GM19463 (cell line): ENCODE data around the gene MRPL53.
"Not testable (repeated sequence)": the region's sequence is repeated elsewhere in the genome, so short reads cannot be mapped to it uniquely, and the experiment has no call there.

Source experiments
- ATAC-seq: cut with Tn5 transposase; IDR thresholded peaks from one replicate; pipeline ENCODE4 v1.9.1; 2021; ENCODE audit warnings: mild to moderate bottlenecking, moderate library complexity; ENCODE audit not compliant: unreplicated experiment

MRPL53 gene

GRCh38 chr2:74502720-74503505 is 30.4 kb upstream of the MRPL53 start:
- ATAC-seq, result peak; percentile 48

- ATAC-seq, result no peak
Observed at GRCh38 chr2:74502147-74502719, 29.8 kb upstream of the MRPL53 start.

- ATAC-seq, result no peak
Observed at GRCh38 chr2:74501335-74502071, 29.0 kb upstream of the MRPL53 start.

GRCh38 chr2:74500578-74500946 is 28.1 kb upstream of the MRPL53 start:
- ATAC-seq, result no peak

DNA sequence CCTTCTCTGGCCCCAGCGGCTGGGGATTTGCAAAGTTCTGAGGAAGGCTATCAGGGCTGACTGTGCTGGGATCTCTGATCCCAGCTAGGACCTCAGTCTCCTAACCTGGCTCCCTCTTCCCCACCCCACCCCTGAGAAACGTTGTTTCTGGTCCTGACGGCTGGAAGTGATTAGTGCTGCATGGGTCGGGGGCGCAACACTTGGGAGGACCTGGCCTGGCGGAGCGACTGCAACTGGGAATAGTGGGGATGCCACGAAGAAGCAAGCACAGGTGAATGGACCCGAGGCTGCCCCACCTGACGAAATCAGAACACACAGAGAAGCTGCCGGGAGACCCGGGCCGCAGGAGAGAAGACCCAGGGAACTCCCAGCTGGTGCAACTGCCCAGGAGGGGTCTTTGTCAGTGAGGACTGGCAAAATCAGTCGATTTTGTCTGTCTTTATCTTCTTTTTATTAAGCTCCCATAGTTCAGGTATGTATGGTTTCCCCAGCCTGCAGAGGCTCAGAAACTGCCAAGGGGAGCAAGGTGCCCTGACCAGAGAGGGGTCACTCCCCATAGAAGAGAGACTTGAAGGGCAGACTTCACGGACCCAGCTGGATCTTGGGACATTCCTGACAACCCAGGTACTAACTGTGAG is 27.6 kb upstream of the MRPL53 start:
- ATAC-seq, result no peak

GRCh38 chr2:74499267-74499939 is 26.9 kb upstream of the MRPL53 start, which contains the start of gene LBX2:
Gene LBX2, minus strand, starts transcription at chr2:74499603. Its CDS starts 66 bp downstream, at chr2:74499537.
- no peak for ATAC-seq

- no peak for ATAC-seq
Observed at GRCh38 chr2:74498500-74499266, 26.2 kb upstream of the MRPL53 start.

GRCh38 chr2:74497777-74498499 is 25.5 kb upstream of the MRPL53 start:
- no peak for ATAC-seq

GRCh38 chr2:74496997-74497776 is 24.7 kb upstream of the MRPL53 start:
- no peak for ATAC-seq

DNA sequence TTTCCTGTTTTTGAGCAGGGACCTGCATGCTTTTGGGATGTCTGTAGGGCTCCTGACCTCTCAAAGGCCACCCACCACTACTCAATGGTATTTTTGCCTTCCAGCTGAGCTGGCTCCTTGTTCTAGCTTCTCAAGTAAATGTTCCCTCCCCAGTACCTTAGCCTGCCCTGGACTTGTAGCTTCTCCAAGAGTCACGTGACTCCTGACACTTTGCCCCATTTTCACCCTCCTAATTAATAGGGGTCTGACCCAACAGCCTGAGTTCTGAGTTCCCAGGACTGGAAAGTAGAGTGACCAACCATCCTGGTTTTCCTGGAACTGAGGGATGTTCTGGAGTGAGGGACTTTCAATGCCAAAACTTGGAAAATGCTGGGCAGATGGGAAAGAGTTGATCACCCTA is 23.0 kb upstream of the MRPL53 start:
- no peak for ATAC-seq

DNA sequence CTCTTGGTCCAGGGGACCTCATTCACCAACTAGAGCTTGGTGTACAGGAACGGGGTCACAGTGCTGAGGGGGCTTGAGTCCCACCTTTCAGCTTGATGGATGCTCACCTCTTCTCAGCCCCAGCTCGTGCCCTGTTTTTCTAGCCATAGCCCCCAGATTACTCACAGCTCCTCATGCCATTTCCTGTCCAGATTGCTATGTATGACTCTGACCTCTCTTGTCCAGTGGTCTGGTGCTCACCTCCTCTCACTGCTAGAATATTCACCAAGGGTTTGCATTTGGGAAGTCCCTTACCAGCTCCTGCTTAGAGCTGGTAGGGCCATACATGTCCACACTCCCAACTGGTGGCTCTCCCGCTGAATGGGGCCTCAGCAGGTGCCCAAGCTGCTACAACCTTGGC is 21.1 kb upstream of the MRPL53 start:
- ATAC-seq, result no peak

- no peak for ATAC-seq
Observed at GRCh38 chr2:74491648-74492544, 19.4 kb upstream of the MRPL53 start.

GRCh38 chr2:74489906-74490305 is 17.4 kb upstream of the MRPL53 start:
- no peak for ATAC-seq

- ATAC-seq, result no peak
Observed at GRCh38 chr2:74488643-74489481, 16.4 kb upstream of the MRPL53 start.

- no peak for ATAC-seq
Observed at GRCh38 chr2:74486141-74486540, 13.7 kb upstream of the MRPL53 start.

DNA sequence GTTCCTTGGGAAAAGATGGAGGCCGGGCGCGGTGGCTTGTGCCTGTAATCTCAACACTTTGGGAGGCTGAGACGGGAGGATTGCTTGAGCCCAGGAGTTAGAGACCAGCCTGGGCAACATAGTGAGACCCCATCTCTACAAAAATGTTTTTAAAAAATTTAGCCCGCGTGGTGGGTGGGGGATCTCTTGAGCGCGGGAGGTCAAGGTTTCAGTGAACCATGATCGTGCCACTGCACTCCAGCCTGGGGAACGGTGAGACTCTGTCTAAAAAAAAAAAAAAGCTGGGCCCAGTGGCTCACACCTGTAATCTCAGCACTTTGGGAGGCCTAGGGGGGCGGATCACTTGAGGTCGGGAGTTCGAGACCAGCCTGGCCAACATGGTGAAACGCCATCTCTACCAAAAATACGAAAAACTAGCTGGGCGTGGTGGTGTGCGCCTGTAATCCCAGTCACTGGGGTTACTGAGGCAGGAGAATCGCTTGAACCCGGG is 11.2 kb upstream of the MRPL53 start:
- ATAC-seq, result not testable (repeated sequence)
